GM12874 (cell line): Measurements from ENCODE around the gene RAB35.

Source experiments
- CTCF ChIP-seq: IDR thresholded peaks from 2 replicates; pipeline ENCODE4 v1.5.1; 2011; ENCODE audit warnings: low read depth, mild to moderate bottlenecking, control low read depth, low read length, moderate library complexity; ENCODE audit not compliant: insufficient read depth

The RAB35 gene

GRCh38 chr12:120115692-120116440 lies 687 bp downstream of the RAB35 start:
- TF ChIP-seq CTCF: no peak

GRCh38 chr12:120115066-120115465 lies 1.5 kb downstream of the RAB35 start:
- no peak for TF ChIP-seq CTCF

GRCh38 chr12:120110550-120111501 lies 5.7 kb downstream of the RAB35 start:
- TF ChIP-seq CTCF: no peak

- TF ChIP-seq CTCF: no peak
Observed at GRCh38 chr12:120109570-120110267, 6.8 kb downstream of the RAB35 start.

- no peak for TF ChIP-seq CTCF
Observed at GRCh38 chr12:120106151-120106550, 10.4 kb downstream of the RAB35 start.

GRCh38 chr12:120103371-120103770 lies 13.2 kb downstream of the RAB35 start:
- no peak for TF ChIP-seq CTCF

GRCh38 chr12:120103044-120103338 lies 13.6 kb downstream of the RAB35 start:
- TF ChIP-seq CTCF: no peak
